Right hindlimb (tissue), 1 donor: Measurements from ENCODE around the gene AGAP1.

ENCODE experiments used
- DNase-seq: peaks from one replicate; pipeline ENCODE4 v3.0.0-alpha.2; 2018

AGAP1 gene

DNA sequence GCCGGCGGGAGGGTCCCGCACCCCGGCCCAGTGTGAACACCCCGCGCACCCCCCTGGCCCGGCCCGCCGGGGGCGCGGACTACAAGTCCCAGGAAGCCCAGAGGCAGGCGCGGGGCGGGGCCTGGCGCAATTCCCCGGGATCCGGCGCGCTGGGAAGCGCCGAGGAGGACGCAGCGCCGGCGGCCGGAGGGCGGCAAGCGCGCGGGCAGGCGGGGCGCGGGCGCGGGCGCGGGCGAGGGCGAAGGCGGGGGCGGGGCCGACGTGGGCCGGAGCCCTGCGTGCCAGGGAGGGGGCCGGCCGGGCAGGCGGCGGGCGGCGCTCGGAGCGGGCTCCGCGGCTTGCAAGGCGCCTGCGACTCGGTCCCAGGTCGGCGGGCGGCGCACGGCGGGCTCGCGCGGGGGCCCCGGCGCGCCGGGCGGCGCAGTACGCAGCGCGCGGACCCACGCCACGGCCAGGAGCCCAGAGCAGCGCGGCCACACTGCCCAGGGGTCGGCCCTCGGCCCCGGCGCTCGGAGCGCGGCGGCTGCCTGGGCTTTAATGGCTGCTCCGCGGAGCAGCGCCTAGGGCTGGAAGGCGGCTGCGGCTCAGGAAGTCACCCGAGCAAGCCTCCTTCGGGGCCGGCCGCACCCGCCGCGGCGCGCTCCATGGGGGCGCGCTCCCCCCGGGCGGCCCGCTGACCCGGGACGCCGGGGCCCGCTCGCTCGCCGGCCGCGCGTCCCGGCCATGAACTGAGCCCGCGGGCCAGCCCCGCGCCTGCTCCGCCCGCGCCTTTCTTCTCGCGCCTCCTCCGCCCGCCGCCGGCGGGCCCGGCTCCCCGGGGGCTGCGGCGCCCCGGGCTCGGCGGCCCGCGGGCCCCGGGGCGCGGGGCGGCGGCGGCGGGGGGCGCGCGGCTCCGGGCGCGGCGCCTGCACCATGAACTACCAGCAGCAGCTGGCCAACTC is at the start of gene AGAP1:
Gene AGAP1, plus strand, starts transcription at position 269 of the 941 bp plus-strand sequence.
- DNase-seq = peak; percentile 93

DNA sequence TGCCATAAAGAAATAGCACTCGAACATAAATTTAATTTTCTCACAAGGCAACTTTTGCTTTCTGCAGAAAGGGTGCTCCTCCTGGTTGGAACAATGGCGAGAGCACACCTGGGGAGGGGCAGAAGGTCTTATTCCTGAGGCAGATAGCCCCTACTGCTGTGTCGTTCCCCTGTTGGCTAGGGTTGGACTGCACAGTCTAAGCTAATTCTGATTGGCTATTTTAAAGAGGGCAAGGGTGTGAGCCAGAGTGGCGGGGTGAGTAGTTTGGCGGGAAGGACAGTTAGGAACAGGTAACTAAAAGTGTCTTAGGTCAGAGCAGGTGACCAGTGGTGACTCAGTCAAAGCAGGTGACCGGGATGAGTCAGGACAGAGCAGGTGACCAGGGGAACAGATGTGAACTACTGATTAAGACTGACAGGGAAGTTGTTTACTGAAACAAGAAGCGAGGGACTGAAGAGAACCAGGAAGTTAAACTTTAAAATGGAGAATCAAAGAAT is 49.7 kb upstream of the AGAP1 start:
- DNase-seq = no peak

- no peak for DNase-seq
Observed at GRCh38 chr2:235445116-235445515, 48.7 kb upstream of the AGAP1 start.

- DNase-seq = no peak
Observed at GRCh38 chr2:235446082-235446481, 47.8 kb upstream of the AGAP1 start.

- no peak for DNase-seq
Observed at GRCh38 chr2:235447210-235447609, 46.6 kb upstream of the AGAP1 start.

GRCh38 chr2:235449568-235449967 is 44.3 kb upstream of the AGAP1 start:
- DNase-seq = no peak

DNA sequence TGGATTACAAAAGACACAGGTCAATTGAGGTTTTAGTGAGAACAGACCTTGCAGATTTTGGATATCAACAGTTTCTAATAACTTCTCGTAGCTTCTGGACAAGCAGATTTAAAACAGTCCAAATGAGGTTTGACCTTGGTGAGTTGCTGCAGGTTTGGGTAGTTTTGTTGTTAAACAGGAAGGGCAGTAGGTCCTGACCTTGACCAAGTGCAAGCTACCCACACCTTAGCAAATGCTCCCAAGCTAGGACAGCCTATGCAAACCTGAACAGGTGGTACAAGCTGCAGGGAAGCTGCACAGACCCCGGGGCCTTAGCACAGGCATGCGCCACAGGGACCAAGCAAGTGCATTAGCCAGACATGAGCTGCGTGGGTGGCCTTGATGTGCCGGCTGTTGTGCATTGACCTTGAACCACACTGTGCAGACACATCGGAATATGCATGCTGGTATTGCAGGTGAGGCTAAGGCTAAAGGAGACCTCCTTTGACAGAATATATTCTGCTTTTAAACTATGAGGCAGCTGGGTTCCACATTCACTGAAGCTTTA is 40.2 kb upstream of the AGAP1 start:
- DNase-seq = no peak

DNA sequence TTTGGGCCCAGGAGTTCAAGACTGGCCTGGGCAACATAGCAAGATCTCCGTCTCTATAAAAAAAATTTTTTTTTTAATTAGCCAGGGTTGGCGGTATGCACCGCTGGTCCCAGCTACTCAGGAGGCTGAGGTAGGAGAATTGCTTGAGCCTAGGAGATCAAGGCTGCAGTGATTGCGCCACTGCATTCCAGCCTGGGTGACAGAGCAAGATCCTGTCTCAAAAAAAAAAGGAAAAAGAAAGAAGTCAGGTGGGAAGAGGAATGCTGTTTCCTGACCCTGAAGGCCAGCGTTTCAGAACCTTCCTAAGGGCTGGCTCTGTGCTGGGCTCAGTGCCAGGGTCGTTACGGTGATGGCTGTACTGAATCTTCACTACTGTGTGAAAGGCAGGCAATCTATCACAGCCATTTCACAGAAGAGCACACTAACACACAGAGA is 35.0 kb upstream of the AGAP1 start:
- DNase-seq = no peak

DNA sequence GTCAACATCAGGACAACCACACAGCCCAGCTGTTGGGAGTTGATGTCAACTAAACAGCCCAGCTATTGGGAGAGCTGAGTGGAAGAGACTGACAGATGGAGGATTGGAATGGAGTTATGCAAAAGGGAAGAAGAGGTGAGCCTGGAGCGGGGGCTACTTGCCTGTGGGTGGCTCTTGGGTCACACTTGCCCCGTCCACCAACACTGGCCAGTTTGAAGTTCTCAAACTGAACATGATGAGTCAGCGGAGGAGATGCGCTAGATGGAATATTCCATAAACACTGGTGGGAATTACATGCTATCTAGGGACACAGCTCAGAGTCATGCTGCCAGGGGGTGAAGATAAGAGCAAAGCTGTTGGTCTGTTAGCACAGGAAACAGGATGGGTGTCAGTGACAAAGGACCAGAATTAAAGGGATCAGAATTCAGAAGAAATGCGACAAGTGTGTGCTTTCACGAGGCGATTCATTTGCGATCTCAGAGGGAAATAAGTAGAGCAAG is 33.2 kb upstream of the AGAP1 start:
- DNase-seq = no peak

DNA sequence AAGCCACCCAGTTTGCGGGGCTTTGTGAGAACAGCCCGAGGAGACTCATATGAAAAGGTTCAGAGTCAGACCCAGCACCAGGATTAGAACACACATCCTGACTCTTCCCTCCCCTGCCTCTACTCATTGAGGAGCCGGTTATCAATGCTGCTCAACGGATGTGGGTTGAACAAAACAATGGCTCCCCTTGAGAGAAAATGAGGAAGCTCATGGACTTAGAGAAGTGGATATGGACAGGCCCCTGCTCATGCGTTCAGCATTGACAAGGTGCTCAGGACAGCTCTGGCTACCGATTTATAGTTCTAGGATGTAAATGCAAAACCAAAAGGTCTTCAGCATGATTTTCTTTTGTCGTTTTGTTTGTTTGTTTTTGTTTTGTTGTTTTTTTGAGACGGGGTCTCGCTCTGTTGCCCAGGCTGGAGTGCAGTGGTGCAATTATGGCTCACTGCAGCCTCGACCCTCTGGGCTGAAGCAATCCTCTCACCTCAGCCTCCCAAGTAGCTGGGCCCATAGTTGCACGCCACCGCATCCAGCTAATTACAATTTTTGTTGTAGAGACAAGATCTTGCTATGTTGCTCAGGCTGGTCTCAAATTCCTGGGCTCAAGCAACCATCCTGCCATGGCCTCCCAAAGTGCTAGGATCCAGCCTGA is 32.0 kb upstream of the AGAP1 start:
- no peak for DNase-seq

- no peak for DNase-seq
Observed at GRCh38 chr2:235462415-235462790, 31.4 kb upstream of the AGAP1 start.

- no peak for DNase-seq
Observed at GRCh38 chr2:235463893-235464292, 29.9 kb upstream of the AGAP1 start.

GRCh38 chr2:235467588-235467987 is 26.3 kb upstream of the AGAP1 start:
- DNase-seq = no peak

GRCh38 chr2:235468978-235469655 is 24.7 kb upstream of the AGAP1 start:
- DNase-seq = peak; percentile 33

DNA sequence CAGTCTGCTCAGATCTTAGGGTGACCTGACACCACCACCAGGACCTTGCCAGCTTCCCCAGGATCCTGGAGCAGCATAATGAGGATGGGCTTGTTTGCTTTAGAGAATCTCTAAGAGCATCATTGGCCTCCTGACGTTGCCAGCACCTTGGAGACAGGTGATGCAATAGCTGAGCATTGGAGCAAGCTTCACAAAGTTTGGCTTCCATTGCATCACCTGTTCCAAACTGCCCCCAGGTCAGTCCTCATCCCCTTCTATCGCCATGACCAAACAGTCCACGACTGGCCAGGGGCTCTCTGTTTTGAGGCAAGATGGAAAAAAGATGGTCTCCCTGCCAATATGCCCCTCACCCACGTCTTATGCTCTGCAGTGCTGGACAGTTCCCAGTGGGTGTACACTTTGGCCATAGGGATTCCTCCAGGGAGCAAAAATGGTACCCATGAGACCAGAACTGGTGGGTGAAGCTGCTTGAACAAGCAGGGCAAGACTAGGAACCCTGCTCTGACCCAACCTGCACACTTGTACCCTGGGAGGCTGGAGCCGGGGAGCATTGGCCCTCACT is 22.6 kb upstream of the AGAP1 start:
- no peak for DNase-seq

DNA sequence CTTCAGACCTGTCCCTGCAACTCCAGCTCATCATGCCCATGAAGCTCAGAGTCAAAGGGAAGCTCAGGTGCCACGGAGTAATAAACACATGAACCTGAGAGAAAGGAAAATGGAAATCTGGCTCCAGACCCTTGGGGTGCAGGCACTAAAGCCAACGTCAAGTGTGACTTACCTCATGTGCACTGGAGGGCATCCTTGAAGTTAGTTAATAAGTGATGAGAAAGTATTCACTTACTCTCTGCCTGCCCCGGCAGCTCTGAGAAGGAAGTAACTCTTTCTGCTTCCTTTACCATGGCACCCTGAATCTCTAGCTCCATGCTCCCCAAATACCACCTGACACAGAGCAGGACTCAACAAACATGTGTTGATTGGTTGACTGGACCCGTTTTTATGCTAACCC is 21.4 kb upstream of the AGAP1 start:
- no peak for DNase-seq

- DNase-seq = no peak
Observed at GRCh38 chr2:235478609-235479008, 15.2 kb upstream of the AGAP1 start.

- no peak for DNase-seq
Observed at GRCh38 chr2:235479604-235480003, 14.2 kb upstream of the AGAP1 start.

- DNase-seq = no peak
Observed at GRCh38 chr2:235480614-235481013, 13.2 kb upstream of the AGAP1 start.

DNA sequence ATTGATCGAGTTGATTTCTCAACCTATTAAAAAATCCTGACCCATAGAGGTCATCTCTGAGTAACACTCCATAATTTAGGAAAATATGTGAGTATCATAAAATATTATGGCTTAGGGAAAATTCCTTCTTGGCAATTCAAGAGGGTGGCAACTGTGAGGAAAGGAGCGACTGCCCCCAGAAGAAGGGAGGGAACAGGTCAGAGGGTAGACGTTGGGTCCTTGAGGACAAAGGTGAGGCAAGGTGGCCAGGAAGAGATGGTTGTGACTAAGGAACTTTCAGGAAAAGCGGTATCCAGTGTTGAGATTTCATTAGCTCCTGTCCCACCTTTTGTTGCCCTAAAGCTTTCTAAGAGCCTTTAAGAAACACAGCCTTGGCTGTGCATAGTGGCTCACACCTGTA is 10.5 kb upstream of the AGAP1 start:
- no peak for DNase-seq

GRCh38 chr2:235485362-235485761 is 8.5 kb upstream of the AGAP1 start:
- no peak for DNase-seq

DNA sequence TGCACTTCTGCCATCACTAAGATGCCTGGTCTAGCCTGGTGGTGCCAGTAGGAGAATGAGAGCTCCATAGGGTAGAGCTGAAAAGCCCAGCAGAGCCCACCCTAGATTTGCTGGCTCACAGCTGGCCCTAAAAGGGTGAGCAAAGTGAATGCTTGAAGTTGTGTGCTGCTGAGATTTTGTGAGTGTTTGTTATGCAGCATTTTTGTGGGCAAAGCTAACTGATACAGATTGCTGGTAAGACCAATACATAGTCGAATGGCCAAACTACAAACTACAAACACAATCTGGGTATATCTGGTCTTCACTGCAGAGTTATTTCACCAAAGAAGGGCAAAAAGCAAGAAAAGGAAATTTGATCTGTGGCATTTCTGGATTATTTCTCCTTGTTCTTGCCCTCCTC is 7.1 kb upstream of the AGAP1 start:
- no peak for DNase-seq

DNA sequence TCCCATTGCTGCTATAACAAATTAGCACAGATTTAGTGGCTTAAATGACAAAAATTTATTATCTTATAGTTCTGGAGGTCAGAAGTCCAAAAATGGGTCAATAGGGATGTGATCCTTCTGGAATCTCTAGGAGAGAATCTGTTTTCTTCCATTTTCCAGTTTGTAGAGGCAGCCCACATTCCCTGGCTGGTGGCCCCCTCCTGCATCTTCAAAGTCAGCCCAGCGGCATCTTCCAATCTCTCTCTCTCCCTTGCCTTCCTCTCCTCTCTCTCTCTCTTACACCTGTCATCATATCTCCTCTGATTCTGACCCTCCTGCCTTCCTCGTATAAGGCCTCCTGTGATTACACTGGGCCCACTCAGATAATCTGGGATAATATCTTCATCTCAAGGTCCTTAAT is 3.9 kb upstream of the AGAP1 start:
- no peak for DNase-seq
